ENCODE data around the gene CT45A7.
"Not testable (repeated sequence)": the region's sequence is repeated elsewhere in the genome, so short reads cannot be mapped to it uniquely, and the experiment has no call there.

DNA sequence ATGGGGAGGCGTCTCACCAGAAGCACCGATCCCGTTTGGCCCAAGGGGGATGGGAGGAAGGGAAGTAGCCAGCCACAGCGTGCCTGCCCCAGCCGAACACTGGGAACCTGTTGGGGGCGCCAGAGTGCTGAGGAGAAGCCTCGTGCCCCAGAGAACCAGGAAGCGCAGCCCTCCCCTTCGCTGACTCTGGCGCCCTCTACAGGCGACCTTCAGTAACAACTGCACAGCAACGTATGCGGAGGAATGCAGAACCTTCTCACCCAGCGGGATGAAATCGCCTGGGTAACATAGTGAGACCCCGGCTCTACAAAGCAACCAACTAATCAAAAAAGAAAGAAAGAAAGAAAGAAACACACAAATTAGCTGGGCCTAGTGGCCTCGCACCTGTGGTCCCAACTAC lies 17.2 kb downstream of the CT45A7 start, which contains the start of gene CT45A2:
- TF ChIP-seq MXI1 (IDR thresholded peaks at IDR 0.05; ENCODE audit: borderline replicate concordance, low read depth, low read length); POLR2A (IDR thresholded peaks at IDR 0.05; ENCODE audit: low read depth, low read length); CTCF (conservative IDR thresholded peaks at IDR 0.05; ENCODE audit: low read depth, low read length); RFX5 (IDR thresholded peaks at IDR 0.05; ENCODE audit: low read depth, low read length); BHLHE40 (IDR thresholded peaks at IDR 0.05; ENCODE audit: low read depth, low read length); FOS (IDR thresholded peaks at IDR 0.05; ENCODE audit: low read depth, low read length); CEBPB (IDR thresholded peaks at IDR 0.05; ENCODE audit: low read depth, low read length); RAD21 (IDR thresholded peaks at IDR 0.05; ENCODE audit: low read length); SMC3 (IDR thresholded peaks at IDR 0.05; ENCODE audit: low read depth, low read length); RCOR1 (IDR thresholded peaks at IDR 0.05; ENCODE audit: insufficient replicate concordance, low read length): not testable (repeated sequence)
- TF ChIP-seq, protein P1, sequence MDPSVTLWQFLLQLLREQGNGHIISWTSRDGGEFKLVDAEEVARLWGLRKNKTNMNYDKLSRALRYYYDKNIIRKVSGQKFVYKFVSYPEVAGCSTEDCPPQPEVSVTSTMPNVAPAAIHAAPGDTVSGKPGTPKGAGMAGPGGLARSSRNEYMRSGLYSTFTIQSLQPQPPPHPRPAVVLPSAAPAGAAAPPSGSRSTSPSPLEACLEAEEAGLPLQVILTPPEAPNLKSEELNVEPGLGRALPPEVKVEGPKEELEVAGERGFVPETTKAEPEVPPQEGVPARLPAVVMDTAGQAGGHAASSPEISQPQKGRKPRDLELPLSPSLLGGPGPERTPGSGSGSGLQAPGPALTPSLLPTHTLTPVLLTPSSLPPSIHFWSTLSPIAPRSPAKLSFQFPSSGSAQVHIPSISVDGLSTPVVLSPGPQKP (IDR thresholded peaks at IDR 0.05; ENCODE audit: borderline replicate concordance, low read depth, low read length) = not testable (repeated sequence)

All from IMR-90 (cell line).